Motor neuron (in vitro differentiated cells): Measurements from ENCODE around the gene NCS1. TPM values are rescaled to one million over a fixed set of nuclear protein-coding genes. Genes with fewer than 3 reads are reported as not detected.
A peak's percentile ranks its signal among the peaks of the same experiment; 100 is the strongest.

Experiments
- ATAC-seq, 8 experiments: fragments of 200-7000 bp; cut with Tn5 transposase; replicated peaks in 6 of 8; 2 replicates each; pipeline ENCODE4 v1.8.0; 2021; ENCODE audit warnings: mild to moderate bottlenecking in 8 of 8, moderate library complexity in 8 of 8
- H3K27ac ChIP-seq, 2 donors: fragments of 250-450 bp; sonication (Bioruptor Pico); 2 replicates each; pipeline ENCODE4 v1.9.0; 2021; ENCODE audit warnings: antibody characterized with exemption in 2 of 2, mild to moderate bottlenecking in 2 of 2, moderate library complexity in 1 of 2
- H3K4me1 ChIP-seq, 2 donors: fragments of 250-450 bp; sonication (Bioruptor Pico); replicated peaks in 1 of 2; 2 replicates each; pipeline ENCODE4 v1.6.1; 2021; ENCODE audit warnings: antibody characterized with exemption in 2 of 2, mild to moderate bottlenecking in 2 of 2, moderate library complexity in 1 of 2
- H3K4me3 ChIP-seq, 5 donors: fragments of 250-450 bp; sonication (Bioruptor Pico); 2 replicates each; pipeline ENCODE4 v1.9.0; 2021; ENCODE audit warnings: antibody characterized with exemption in 5 of 5, mild to moderate bottlenecking in 5 of 5, moderate library complexity in 4 of 5
- WGBS, 10 experiments: fragments of 450-650 bp; shearing (Covaris generic); methylation state at CpG; one replicate each; pipeline ENCODE4 v1.0.0; 2022; 5-methylcytosine and 5-hydroxymethylcytosine counted together
- in situ Hi-C, 9 experiments: fragments of 400-800 bp; cut with MboI; loops; one replicate each; pipeline ENCODE4 v1.15.0; 2021; ENCODE audit warnings: low sequenced_read_pairs in 9 of 9, low pct_unique_long_range_greater_than_20kb in 2 of 9; ENCODE audit not compliant: unreplicated experiment in 9 of 9
- total RNA-seq, 8 experiments: library from RNA; unstranded; fragments of 300-600 nt; gene quantifications; 2 replicates each; pipeline versions ENCODE4 v1.2.3 to v1.2.4, GENCODE V29; 2022

The NCS1 gene
- total RNA-seq, 8 experiments from 2014 or later, result 11.2 to 104 (median 34.7) TPM

GRCh38 chr9:130171226-130172148 lies 717 bp upstream of the NCS1 start:
- ATAC-seq, result peak in 7 of 8 experiments; percentile 10 to 31 (median 16)
- 10 to 100% (median 73%) methylated on average over 1 to 5 of the region's 45 CpGs; no CpG with 5 or more reads in 2 of the 10 experiments for WGBS, 10 experiments
- in situ Hi-C loops, result no loop called here
- Histone ChIP-seq H3K4me3 (peak overlapping the region; percentile 79 to 96 (median 85)), H3K4me1 (peaks cover 19 to 31% of the 10 kb centered on the region in 2 donors), H3K27ac (peak overlapping the region in 1 of 2 donors; percentile 3)

- H3K4me3 ChIP-seq, result peak overlapping the region; percentile 79 to 96 (median 85)
Measured at GRCh38 chr9:130172858-130173665, 858 bp downstream of the NCS1 start.

GRCh38 chr9:130173666-130173983 lies 1.4 kb downstream of the NCS1 start:
- H3K4me1 ChIP-seq, result peaks cover 19 to 31% of the 10 kb centered on the region in 2 donors
- peak overlapping the region; percentile 79 to 96 (median 85) for H3K4me3 ChIP-seq
- in situ Hi-C loops, result no loop called here
- peak in 2 of 8 experiments; percentile 10 to 30 for ATAC-seq
- WGBS, 10 experiments, result 71% methylated on average over 3 of the region's 9 CpGs; no CpG with 5 or more reads in 9 of the 10 experiments
- peak overlapping the region in 1 of 2 donors; percentile 77 for H3K27ac ChIP-seq

More at GRCh38 chr9:130172858-130173665, 858 bp downstream of the NCS1 start:
- H3K4me1 ChIP-seq, result peaks cover 19 to 31% of the 10 kb centered on the region in 2 donors
- in situ Hi-C loops, result no loop called here
- WGBS, 10 experiments, result no CpG with 5 or more reads among the region's 57 CpGs
- ATAC-seq, result peak; percentile 8 to 55 (median 38)
- H3K27ac ChIP-seq, result peak overlapping the region; percentile 71 to 77

DNA sequence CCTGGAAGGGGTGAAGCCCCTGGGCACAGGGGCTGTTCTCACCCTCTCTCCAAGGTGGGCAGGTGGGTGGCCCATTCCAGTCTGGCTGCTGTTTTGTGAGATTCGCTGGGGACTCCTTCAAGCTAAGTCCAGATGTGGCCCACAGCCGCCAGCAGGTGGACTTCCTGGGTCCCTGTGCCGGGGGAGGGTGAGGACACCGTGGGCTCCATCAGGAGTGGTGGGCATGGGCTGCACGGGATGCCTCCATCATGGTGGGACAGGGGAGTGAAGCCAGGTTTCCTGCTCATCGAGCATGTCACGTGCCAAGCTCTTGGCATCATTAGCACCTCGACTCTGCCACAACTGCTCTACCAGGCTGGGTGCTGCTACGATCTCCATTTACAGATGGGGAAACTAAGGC lies 1.8 kb downstream of the NCS1 start:
- in situ Hi-C loops, result no loop called here
- H3K27ac ChIP-seq, result peak overlapping the region in 1 of 2 donors; percentile 77
- H3K4me1 ChIP-seq, result peaks cover 19 to 31% of the 10 kb centered on the region in 2 donors
- WGBS, 10 experiments, result 80 to 94% methylated on average over 1 to 3 of the region's 9 CpGs; no CpG with 5 or more reads in 8 of the 10 experiments
- peak overlapping the region; percentile 79 to 96 (median 85) for H3K4me3 ChIP-seq
- no peak for ATAC-seq

- Histone ChIP-seq H3K4me1 (peaks cover 19 to 31% of the 10 kb centered on the region in 2 donors), H3K4me3 (no peak overlapping the region), H3K27ac (no peak overlapping the region)
- in situ Hi-C loops, result no loop called here
- ATAC-seq, result no peak
- 42 to 100% (median 69%) methylated on average over 1 to 6 of the region's 8 CpGs; no CpG with 5 or more reads in 4 of the 10 experiments for WGBS, 10 experiments
Measured at GRCh38 chr9:130174920-130175321, 2.7 kb downstream of the NCS1 start.

DNA sequence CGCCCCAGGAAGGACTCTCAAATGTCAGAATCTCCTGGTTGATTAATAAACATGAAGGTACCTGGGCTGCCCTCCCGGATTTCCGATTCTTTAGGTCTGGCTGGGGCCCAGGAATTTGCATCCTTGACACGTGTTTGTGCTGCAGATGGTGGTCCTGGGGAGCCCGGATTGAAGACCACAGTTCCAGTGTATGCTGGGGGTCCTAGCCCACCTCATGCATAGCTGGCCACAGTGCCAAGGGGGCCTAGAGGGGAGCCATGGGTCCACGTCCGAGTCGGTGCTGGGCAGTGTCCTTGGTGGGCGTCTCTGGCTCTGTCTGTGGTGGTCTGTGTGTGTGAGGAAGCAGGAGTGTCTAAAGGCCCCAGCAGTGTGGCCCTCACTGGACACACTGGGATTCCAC lies 3.2 kb downstream of the NCS1 start:
- H3K27ac ChIP-seq, result no peak overlapping the region
- no peak for ATAC-seq
- in situ Hi-C loops, result no loop called here
- no peak overlapping the region for H3K4me3 ChIP-seq
- H3K4me1 ChIP-seq, result peaks cover 19 to 30% of the 10 kb centered on the region in 2 donors
- 70 to 100% (median 86%) methylated on average over 1 to 3 of the region's 9 CpGs; no CpG with 5 or more reads in 6 of the 10 experiments for WGBS, 10 experiments

- 60 to 100% (median 100%) methylated on average over 1 to 6 of the region's 6 CpGs; no CpG with 5 or more reads in 5 of the 10 experiments for WGBS, 10 experiments
- no peak for ATAC-seq
- Histone ChIP-seq H3K4me3 (no peak overlapping the region), H3K27ac (no peak overlapping the region), H3K4me1 (peaks cover 11 to 16% of the 10 kb centered on the region in 2 donors)
- in situ Hi-C loops, result no loop called here
Measured at GRCh38 chr9:130176760-130177159, 4.6 kb downstream of the NCS1 start.

GRCh38 chr9:130177898-130178805 lies 5.9 kb downstream of the NCS1 start:
- WGBS, 10 experiments, result 81 to 100% (median 90%) methylated on average over 1 to 7 of the region's 20 CpGs; no CpG with 5 or more reads in 1 of the 10 experiments
- in situ Hi-C loops, result no loop called here

DNA sequence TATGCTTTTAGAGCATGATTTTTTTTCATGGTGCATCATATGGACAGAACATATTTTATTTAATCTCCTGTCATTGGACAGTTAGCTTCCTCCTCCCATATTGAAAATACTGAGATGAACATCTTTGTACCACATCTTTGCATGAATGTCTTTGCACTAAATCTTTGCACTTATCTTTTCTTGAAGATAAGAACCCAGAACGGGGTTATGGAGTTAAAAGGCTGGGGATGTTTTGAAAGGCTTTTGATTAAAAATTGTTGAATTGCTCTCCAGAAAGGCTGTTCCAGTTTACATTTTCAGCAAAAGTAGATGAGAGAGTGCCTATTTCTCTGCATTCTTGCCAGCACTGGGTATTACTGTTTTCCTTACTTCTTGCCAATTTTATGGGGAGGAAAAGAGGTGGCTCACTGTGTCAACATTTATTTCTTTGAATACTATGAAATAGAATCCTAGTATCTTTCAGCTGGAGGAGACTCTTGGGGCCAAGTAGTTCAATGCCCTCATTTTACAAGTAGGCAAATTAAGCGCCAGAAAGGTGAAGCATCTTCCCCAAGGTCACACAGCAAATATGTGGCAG lies 7.2 kb downstream of the NCS1 start:
- ATAC-seq, result no peak
- in situ Hi-C loops, result no loop called here
- WGBS, 10 experiments, result 50 to 100% (median 80%) methylated on average over 1 to 2 of the region's 2 CpGs; no CpG with 5 or more reads in 1 of the 10 experiments
- no peak overlapping the region for H3K27ac ChIP-seq
- H3K4me3 ChIP-seq, result no peak overlapping the region
- H3K4me1 ChIP-seq, result peaks cover 7 to 16% of the 10 kb centered on the region in 2 donors

More at GRCh38 chr9:130177898-130178805, 5.9 kb downstream of the NCS1 start:
- H3K27ac ChIP-seq, result no peak overlapping the region
- ATAC-seq, result no peak
- H3K4me1 ChIP-seq, result peaks cover 12 to 20% of the 10 kb centered on the region in 2 donors
- H3K4me3 ChIP-seq, result no peak overlapping the region

DNA sequence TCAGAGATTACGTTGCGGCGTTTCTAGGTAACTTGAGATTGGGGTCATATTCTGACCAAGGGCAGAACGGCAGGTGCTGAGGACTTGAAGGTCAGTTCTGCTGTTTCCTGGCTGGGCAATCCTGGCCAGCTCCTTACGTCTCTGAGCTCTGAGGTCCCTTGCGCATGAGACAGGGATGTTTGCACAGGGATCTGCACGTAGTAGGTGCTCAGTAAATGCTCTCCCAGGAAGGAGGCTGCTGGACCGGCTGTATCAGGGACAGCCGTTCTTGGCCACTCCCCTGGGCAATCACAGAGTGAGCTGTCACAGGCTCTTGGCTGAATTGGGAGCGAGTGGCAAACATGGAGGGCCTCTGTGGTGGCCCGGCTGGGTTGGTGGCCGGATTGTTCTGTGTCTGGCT lies 8.3 kb downstream of the NCS1 start:
- no peak for ATAC-seq
- Histone ChIP-seq H3K4me3 (no peak overlapping the region), H3K27ac (no peak overlapping the region), H3K4me1 (peaks cover 14 to 19% of the 10 kb centered on the region in 2 donors)
- WGBS, 10 experiments, result 70 to 100% (median 95%) methylated on average over 1 to 10 of the region's 12 CpGs; no CpG with 5 or more reads in 4 of the 10 experiments
- in situ Hi-C loops, result no loop called here

GRCh38 chr9:130181678-130182380 lies 9.6 kb downstream of the NCS1 start:
- WGBS, 10 experiments, result 90 to 100% methylated on average over 2 to 3 of the region's 33 CpGs; no CpG with 5 or more reads in 8 of the 10 experiments

More at GRCh38 chr9:130181678-130182380, 9.6 kb downstream of the NCS1 start:
- no peak for ATAC-seq
- no peak overlapping the region for H3K27ac ChIP-seq
- H3K4me3 ChIP-seq, result no peak overlapping the region
- in situ Hi-C loops, result no loop called here
- H3K4me1 ChIP-seq, result peaks cover 25 to 32% of the 10 kb centered on the region in 2 donors
